ENCODE measurements around the gene TMEM150A.
"Not testable (repeated sequence)": the region's sequence is repeated elsewhere in the genome, so short reads cannot be mapped to it uniquely, and the experiment has no call there.

The TMEM150A gene

DNA sequence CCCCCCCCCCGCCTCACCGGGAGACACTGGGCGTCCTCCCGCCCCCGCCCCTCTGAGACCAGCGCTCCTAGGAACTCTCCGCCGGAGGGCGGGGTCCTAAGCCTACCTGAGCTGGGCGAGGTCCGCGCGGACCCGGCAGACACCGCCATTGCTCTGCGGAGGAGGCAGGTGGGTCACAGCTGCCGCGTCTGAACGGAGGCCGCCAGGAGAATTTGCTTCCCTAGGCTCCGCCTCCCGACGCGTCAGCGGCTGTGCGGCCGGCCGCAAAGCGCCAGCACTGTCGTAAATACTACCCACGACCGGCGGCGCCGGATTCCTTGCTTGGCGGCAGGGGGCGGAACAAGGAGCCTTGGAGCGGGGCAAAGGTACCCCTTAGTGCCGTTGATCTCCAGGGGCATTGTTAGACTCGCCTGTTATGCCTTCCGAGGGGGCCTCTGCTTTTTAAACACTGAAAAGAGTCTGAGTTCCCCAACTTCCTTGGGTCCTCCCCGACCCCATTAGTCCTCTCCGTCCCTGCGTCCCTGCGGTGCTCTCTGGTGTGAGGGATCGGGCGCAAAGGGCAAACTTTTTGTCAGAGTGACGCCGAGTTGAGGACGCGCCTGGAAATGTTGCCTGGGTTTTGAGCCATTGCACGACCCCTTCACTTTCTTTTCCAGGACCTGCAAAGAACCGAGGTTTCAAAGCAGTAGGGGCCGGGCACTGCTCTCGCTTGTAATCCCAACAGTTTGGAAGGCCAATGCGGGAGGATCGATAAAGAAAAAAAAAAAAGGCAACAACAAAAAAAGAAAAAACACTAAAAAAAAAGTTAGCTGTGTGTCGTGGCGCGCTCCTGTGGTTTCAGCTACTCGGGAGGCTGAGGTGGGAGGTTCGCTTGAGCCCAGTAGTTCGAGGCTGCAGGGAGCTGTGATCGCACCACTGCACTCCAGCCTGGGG, 41.0 kb downstream of the TMEM150A start, which contains the start of gene GGCX:
GGCX (minus strand) TSS at position 214 of the 933 bp plus-strand sequence; CDS start at position 149, 65 bp downstream.
- DNase-seq: peak; percentile 79

GRCh38 chr2:85560812-85561279, 41.7 kb downstream of the TMEM150A start:
- DNase-seq: no peak

- not testable (repeated sequence) for DNase-seq
Measured at GRCh38 chr2:85560403-85560726, 42.1 kb downstream of the TMEM150A start.

- no peak for DNase-seq
Measured at GRCh38 chr2:85558160-85558559, 44.3 kb downstream of the TMEM150A start.

GRCh38 chr2:85557130-85557529, 45.4 kb downstream of the TMEM150A start:
- no peak for DNase-seq

DNA sequence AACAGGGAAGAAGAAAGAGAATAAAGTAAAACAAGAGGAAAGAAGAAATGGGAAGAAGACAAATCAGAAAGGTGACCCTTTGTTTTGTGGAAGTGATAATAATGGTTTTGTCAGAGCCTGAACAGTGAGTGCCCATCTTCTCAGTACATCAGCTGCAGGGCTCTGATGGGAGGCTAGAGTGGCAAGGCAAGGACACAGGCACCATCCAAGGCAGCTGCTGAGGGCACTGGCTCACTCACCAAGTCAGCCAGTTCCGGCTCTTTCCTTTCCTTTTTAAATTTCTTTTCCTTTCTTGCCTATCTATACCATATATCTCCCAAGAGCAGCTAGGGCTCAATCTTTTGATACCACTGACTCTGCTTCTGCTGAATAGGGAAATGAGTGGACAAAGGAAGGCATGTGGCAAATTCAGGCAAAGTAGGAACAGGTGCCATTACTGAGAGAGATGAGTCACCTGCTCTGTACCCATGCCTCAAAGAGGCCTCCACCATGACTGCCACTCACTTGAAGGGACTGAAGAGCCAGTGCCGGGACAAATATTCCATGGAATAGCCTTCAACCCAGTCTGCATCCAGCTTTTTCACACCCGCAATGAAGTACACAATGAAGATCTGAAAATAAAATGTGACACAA, 47.4 kb downstream of the TMEM150A start:
- no peak for DNase-seq

DNA sequence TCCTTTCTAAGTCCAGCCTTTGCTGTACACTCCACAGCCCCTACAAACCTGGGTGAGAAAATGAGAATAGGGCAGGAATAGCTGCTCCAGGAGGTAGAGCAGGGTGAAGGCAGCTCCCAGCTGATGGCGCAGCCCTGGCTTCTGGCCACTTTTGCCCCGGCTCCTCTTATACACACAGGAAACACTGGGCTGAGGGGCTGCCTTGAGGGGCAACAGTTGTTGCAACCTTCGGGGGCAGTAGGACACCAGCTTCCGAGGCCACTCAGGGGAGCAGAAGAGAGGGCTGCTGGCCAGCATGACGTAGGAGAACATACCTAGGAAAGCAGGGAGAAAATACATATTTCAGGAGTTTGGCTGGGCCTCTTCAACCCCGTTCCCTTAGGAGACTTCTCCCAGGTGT, 49.3 kb downstream of the TMEM150A start:
- no peak for DNase-seq

DNA sequence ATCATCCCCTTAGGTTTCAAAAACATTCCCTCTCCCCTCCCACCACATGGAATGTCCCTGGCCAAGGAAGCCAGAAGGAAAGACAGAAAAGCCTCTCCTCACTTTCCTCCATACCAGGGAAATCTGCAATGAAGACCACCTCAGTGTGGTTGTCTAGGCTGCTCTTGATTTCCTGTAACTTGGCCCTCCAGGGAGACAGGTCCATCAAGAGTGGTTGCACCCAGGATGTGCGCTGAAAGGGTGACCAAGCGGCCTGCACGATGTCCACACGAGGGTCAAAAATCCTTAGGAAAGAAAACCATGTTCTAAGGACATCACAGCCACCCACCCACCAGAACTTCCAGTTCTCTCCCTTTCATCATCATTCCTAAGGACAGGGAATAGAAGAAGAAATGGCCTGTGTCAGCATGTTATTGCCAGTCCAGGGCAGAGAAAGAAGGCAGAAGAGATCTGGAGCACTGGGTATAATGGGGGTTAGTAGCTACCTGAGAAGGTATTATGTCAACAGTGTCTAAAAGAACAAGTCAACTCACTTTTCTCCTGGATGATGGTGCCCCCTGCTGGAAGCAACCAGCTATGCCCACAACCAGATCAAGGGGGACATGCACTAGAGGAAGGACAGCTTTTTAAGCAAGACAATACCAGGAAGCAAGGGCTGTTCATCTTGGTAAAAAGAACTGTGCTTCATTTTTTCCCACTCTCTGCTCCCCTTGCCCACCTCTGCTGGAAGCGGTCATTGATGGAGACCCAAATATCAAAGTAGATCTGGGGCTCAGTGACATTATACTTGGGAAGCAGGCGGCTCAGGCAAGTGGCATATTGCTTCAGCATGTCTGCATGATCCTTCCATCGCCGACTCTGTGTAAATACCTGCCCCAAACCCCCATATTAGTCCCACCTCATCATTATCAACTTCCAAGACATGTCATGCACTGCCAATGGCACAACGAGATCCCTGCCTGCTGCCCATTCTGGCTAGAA, 50.5 kb downstream of the TMEM150A start:
- DNase-seq: peak; percentile 41

- no peak for DNase-seq
Measured at GRCh38 chr2:85550486-85550885, 52.0 kb downstream of the TMEM150A start.

GRCh38 chr2:85549826-85550225, 52.7 kb downstream of the TMEM150A start:
- no peak for DNase-seq

GRCh38 chr2:85549095-85549494, 53.4 kb downstream of the TMEM150A start:
- DNase-seq: no peak

- no peak for DNase-seq
Measured at GRCh38 chr2:85548608-85548900, 53.9 kb downstream of the TMEM150A start.

Measured in NCI-H1092 (cell line).